LoVo (cell line): ENCODE results near the gene TBC1D22A.

Experiments used
- DNase-seq: peaks from one replicate; pipeline ENCODE4 v3.0.0-alpha.2; 2016; ENCODE audit warnings: low spot score

TBC1D22A gene

GRCh38 chr22:46737105-46737975, 25.1 kb upstream of the TBC1D22A start:
- DNase-seq = no peak

GRCh38 chr22:46737976-46738646, 24.3 kb upstream of the TBC1D22A start, which contains the start of gene CERK:
TSS of gene CERK (minus strand) at chr22:46738252. CDS start at chr22:46738148, 104 bp downstream.
- DNase-seq = peak; percentile 72

- no peak for DNase-seq
Observed at GRCh38 chr22:46738647-46739093, 23.8 kb upstream of the TBC1D22A start.

GRCh38 chr22:46739094-46739870, 23.2 kb upstream of the TBC1D22A start:
- DNase-seq = peak; percentile 89

- DNase-seq = no peak
Observed at GRCh38 chr22:46740910-46741780, 21.3 kb upstream of the TBC1D22A start.

- no peak for DNase-seq
Observed at GRCh38 chr22:46741974-46742519, 20.4 kb upstream of the TBC1D22A start.

- DNase-seq = peak; percentile 90
Observed at GRCh38 chr22:46742576-46743221, 19.8 kb upstream of the TBC1D22A start.

- DNase-seq = peak; percentile 59
Observed at GRCh38 chr22:46744581-46744980, 17.9 kb upstream of the TBC1D22A start.

- DNase-seq = no peak
Observed at GRCh38 chr22:46746192-46746591, 16.3 kb upstream of the TBC1D22A start.

- DNase-seq = no peak
Observed at GRCh38 chr22:46746620-46747019, 15.8 kb upstream of the TBC1D22A start.

- DNase-seq = no peak
Observed at GRCh38 chr22:46747646-46748045, 14.8 kb upstream of the TBC1D22A start.

- DNase-seq = no peak
Observed at GRCh38 chr22:46748206-46748907, 14.1 kb upstream of the TBC1D22A start.

- DNase-seq = no peak
Observed at GRCh38 chr22:46748908-46749675, 13.4 kb upstream of the TBC1D22A start.

- no peak for DNase-seq
Observed at GRCh38 chr22:46749682-46750529, 12.5 kb upstream of the TBC1D22A start.

- DNase-seq = no peak
Observed at GRCh38 chr22:46750530-46750800, 12.0 kb upstream of the TBC1D22A start.

- DNase-seq = peak; percentile 50
Observed at GRCh38 chr22:46750863-46751443, 11.5 kb upstream of the TBC1D22A start.

- no peak for DNase-seq
Observed at GRCh38 chr22:46752286-46752987, 10.0 kb upstream of the TBC1D22A start.

- DNase-seq = no peak
Observed at GRCh38 chr22:46752988-46753310, 9.5 kb upstream of the TBC1D22A start.
